CD4-positive, alpha-beta T cell treated with Interleukin-21 for 1 hour (primary cell): ENCODE results near the gene LDLRAD4.

Experiments
- DNase-seq: peaks from one replicate; pipeline ENCODE4 v3.0.0-alpha.2; 2020

The LDLRAD4 gene

GRCh38 chr18:13392899-13393298 lies 174.3 kb downstream of the LDLRAD4 start:
- DNase-seq, result no peak

- no peak for DNase-seq
These were observed 174.8 kb downstream of the LDLRAD4 start for GRCh38 chr18:13393338-13393737.

- no peak for DNase-seq
These were observed 176.2 kb downstream of the LDLRAD4 start for GRCh38 chr18:13394801-13395200.

- no peak for DNase-seq
These were observed 177.0 kb downstream of the LDLRAD4 start for GRCh38 chr18:13395577-13395976.

GRCh38 chr18:13397504-13398163 lies 179.1 kb downstream of the LDLRAD4 start:
- no peak for DNase-seq

- no peak for DNase-seq
These were observed 180.1 kb downstream of the LDLRAD4 start for GRCh38 chr18:13398631-13399030.

- DNase-seq, result no peak
These were observed 181.0 kb downstream of the LDLRAD4 start for GRCh38 chr18:13399511-13399910.

- DNase-seq, result no peak
These were observed 182.2 kb downstream of the LDLRAD4 start for GRCh38 chr18:13400636-13401315.

GRCh38 chr18:13401404-13401803 lies 182.8 kb downstream of the LDLRAD4 start:
- no peak for DNase-seq

GRCh38 chr18:13401826-13402225 lies 183.3 kb downstream of the LDLRAD4 start:
- no peak for DNase-seq

- DNase-seq, result no peak
These were observed 185.4 kb downstream of the LDLRAD4 start for GRCh38 chr18:13403786-13404549.

- no peak for DNase-seq
These were observed 186.9 kb downstream of the LDLRAD4 start for GRCh38 chr18:13405305-13406038.

GRCh38 chr18:13406049-13406615 lies 187.6 kb downstream of the LDLRAD4 start:
- no peak for DNase-seq

- DNase-seq, result no peak
These were observed 188.2 kb downstream of the LDLRAD4 start for GRCh38 chr18:13406736-13407135.

- DNase-seq, result no peak
These were observed 188.9 kb downstream of the LDLRAD4 start for GRCh38 chr18:13407484-13407883.

GRCh38 chr18:13409026-13409425 lies 190.5 kb downstream of the LDLRAD4 start:
- no peak for DNase-seq

- DNase-seq, result no peak
These were observed 191.4 kb downstream of the LDLRAD4 start for GRCh38 chr18:13409997-13410396.

- no peak for DNase-seq
These were observed 191.9 kb downstream of the LDLRAD4 start for GRCh38 chr18:13410471-13410870.

- no peak for DNase-seq
These were observed 193.5 kb downstream of the LDLRAD4 start for GRCh38 chr18:13412017-13412416.

- no peak for DNase-seq
These were observed 194.3 kb downstream of the LDLRAD4 start for GRCh38 chr18:13412901-13413300.

GRCh38 chr18:13414102-13414501 lies 195.5 kb downstream of the LDLRAD4 start:
- no peak for DNase-seq

GRCh38 chr18:13414521-13414920 lies 196.0 kb downstream of the LDLRAD4 start:
- DNase-seq, result no peak

- no peak for DNase-seq
These were observed 197.2 kb downstream of the LDLRAD4 start for GRCh38 chr18:13415736-13416135.
